GM12872 (cell line): ENCODE results near the gene RWDD3.

Experiments used
- TF ChIP-seq, protein P1 (sequence below): IDR thresholded peaks from 3 replicates; pipeline ENCODE4 v1.5.1; 2011; ENCODE audit warnings: low read depth, mild to moderate bottlenecking, low read length, moderate library complexity; ENCODE audit not compliant: insufficient read depth

Gene RWDD3

DNA sequence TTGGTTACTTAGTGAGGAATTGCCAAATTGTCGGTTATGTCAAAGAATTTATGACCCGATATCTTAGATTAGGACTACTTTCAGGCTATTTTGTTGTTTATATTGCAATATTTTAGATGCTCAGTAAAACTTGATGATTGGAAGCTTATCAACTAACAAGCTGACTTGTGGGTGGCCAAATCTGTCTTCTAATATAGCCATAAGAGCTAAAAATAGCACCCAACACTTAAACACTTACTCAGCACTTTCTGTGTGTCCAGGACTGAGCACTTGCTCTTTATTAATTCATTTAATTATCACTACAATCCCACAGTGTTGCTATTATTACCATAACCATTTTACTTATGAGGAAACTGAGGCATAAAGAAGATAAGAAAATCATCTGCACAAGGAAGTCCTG, 50.4 kb downstream of the RWDD3 start:
- TF ChIP-seq, protein P1, sequence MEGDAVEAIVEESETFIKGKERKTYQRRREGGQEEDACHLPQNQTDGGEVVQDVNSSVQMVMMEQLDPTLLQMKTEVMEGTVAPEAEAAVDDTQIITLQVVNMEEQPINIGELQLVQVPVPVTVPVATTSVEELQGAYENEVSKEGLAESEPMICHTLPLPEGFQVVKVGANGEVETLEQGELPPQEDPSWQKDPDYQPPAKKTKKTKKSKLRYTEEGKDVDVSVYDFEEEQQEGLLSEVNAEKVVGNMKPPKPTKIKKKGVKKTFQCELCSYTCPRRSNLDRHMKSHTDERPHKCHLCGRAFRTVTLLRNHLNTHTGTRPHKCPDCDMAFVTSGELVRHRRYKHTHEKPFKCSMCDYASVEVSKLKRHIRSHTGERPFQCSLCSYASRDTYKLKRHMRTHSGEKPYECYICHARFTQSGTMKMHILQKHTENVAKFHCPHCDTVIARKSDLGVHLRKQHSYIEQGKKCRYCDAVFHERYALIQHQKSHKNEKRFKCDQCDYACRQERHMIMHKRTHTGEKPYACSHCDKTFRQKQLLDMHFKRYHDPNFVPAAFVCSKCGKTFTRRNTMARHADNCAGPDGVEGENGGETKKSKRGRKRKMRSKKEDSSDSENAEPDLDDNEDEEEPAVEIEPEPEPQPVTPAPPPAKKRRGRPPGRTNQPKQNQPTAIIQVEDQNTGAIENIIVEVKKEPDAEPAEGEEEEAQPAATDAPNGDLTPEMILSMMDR: no peak

DNA sequence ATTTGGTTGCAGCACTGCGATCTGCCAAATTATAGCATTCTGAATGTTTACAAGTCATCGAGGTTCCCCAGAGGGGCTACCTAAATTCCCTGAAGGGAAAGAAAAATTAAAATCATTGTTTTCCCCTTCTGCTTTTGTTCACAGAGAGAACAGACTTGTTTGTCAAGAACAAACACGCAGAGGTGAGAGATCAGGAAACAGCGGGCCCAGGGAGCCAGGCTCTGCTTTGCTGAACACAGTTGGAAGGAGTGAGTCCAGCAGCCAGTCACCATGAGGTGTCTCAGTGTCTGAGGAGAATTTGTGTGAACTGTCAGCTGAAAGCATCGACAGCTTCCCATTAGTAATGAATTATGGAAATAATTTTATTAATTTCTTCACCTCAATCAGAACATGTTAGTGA, 52.5 kb downstream of the RWDD3 start:
- TF ChIP-seq, protein P1: no peak

DNA sequence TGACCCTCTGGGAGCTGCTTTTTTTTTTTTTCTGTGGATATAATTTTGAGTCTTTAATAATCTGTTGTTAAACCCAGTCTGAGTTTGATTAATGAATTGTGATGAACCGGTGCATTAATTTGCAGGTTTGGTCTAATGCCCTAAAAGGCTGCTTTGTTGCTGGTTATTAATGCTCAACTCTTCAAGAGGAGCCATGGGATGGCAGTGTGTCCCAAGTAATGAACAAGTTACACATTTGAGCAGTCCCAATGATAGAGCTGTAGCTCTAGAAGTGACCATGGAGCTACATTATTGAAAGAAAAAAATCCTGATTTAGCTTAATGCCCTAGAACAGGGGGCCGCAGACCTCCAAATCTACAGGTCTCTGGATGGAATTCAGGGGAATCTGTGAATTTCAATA, 53.1 kb downstream of the RWDD3 start:
- TF ChIP-seq, protein P1: no peak

DNA sequence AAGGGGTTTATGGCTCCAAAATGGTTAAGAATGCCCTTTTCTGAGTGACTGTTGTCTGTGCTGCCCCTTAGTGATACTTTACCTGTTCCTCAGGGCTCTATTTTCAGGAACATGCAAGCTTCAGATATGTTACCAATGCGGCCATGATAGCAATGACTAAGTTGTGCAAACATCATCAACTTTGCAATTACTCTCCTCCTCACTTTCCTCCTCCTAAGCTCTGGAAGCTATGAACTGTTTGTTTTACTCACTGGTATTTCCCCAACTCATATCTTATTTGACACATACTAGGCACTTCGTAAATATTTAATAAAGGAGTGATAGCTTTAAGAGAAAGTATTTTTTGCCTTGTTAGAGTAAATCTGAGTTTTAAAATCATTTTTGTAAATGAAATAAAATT, 53.8 kb downstream of the RWDD3 start:
- TF ChIP-seq, protein P1: no peak
